AG10803 (cell line): ENCODE data around the gene JAM2.

Experiments
- DNase-seq: peaks from one replicate; pipeline ENCODE4 v3.0.0; 2010; ENCODE audit warnings: low read depth
- H3K4me3 ChIP-seq: 2 replicates; pipeline ENCODE4 v1.5.1; 2011; ENCODE audit warnings: mild to moderate bottlenecking, low read length, control low read depth
- TF ChIP-seq, protein P1 (sequence below): conservative IDR thresholded peaks from 2 replicates; pipeline ENCODE4 v1.5.1; 2011; ENCODE audit warnings: mild to moderate bottlenecking, low read length, control low read depth, inconsistent platforms

Gene JAM2

DNA sequence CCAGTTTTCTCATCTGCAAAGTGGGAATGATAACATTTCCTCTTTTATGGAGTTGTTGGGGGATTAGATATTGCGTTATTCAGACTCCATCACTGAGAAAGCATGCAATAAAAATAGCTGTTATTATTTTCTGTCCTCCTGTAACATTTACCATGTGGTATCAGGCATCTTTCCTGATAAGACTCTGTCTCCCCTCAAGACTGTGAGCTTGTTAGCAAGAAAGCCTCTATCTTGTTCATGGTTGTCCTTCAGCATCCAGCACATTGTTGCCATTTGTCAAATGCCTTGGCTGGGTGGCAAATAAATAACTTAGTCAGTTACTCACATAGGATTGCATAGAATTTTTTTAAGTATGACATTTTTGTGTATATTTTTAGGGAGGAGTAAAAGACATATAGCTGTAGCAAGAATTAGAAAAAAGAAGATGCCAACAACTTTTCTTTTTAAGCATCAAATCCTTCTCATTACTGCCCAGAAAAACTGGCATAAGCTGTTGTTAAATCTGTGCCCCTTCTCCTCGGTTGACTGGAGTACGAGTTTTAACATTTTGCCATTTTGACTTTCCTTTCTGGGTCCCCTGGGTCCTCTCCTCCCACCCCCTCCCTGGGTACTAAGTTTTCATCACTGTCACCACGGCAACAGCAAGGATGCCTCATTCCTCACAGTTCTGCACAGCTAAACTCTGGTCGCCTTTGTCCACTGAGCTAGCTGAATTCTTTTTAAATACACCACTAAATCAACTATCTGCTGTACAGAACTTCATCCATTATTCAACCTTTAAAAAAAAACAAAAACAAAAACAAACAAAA is 1.0 kb upstream of the JAM2 start:
- TF ChIP-seq, protein P1, sequence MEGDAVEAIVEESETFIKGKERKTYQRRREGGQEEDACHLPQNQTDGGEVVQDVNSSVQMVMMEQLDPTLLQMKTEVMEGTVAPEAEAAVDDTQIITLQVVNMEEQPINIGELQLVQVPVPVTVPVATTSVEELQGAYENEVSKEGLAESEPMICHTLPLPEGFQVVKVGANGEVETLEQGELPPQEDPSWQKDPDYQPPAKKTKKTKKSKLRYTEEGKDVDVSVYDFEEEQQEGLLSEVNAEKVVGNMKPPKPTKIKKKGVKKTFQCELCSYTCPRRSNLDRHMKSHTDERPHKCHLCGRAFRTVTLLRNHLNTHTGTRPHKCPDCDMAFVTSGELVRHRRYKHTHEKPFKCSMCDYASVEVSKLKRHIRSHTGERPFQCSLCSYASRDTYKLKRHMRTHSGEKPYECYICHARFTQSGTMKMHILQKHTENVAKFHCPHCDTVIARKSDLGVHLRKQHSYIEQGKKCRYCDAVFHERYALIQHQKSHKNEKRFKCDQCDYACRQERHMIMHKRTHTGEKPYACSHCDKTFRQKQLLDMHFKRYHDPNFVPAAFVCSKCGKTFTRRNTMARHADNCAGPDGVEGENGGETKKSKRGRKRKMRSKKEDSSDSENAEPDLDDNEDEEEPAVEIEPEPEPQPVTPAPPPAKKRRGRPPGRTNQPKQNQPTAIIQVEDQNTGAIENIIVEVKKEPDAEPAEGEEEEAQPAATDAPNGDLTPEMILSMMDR: no peak
- H3K4me3 ChIP-seq: no peak overlapping the region
- peak; percentile 4 for DNase-seq

DNA sequence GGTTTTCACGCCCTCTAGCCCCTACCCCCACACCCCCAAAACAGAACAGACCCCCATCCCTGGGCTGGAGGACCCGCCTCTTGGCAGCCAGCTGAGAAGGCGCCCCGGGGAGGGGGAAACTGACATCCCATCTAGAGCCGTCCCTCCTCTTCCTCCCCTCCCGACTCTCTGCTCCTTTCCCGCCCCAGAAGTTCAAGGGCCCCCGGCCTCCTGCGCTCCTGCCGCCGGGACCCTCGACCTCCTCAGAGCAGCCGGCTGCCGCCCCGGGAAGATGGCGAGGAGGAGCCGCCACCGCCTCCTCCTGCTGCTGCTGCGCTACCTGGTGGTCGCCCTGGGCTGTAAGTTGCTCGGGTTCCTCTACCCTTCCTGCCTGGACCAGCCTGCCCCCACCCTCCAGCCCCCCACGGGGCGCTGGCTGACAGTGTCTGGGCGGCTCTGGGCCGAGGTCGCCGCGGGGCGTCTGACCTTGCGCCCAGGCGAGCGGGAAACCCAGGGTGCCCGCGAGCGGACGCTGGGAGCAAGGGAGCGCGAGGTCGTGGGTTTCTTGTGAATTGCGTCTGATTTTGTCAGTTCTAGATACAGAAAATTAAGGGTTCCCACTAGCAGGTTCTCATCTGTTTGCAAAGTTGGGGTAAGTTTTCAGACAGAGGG is 618 bp downstream of the JAM2 start:
- DNase-seq: peak; percentile 9
- peak overlapping the region; percentile 67 for H3K4me3 ChIP-seq
- TF ChIP-seq, protein P1: peak; percentile 30

DNA sequence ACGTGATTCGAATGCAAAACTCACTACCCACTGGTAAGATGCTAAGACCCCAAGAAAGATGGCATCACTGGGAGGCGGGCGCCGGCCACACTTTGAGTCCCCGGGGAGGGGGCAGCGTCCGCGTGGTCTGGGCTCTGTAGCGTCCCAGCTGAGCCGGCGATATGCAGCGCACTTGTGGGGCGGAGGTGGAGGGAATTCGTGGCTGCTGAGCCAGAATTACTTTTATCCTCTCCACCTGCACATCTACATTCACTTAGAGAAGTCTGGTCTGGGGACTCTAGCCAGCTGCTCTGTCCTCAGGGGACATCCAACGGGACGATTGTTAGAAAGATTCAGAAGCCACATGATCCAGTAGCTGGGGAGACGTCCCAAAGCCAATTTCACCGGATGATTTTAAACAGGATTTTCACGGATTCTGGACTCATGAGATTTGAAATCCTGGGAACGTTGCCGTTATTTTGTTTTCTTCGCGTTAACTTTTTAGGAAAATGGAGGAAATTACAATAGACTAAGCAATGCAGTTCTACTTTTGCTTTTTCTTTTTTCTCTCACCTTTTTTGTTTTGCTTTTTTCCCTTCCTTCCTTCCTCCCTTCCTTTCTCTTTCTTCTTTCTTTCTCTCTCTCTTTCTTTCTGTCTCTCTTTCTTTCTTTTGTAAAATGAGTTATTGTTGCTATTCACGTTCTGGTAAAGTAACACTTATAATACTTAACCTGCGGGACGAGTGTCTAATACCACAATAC is 1.3 kb downstream of the JAM2 start:
- H3K4me3 ChIP-seq: peak overlapping the region; percentile 67
- TF ChIP-seq, protein P1: no peak
- no peak for DNase-seq

DNA sequence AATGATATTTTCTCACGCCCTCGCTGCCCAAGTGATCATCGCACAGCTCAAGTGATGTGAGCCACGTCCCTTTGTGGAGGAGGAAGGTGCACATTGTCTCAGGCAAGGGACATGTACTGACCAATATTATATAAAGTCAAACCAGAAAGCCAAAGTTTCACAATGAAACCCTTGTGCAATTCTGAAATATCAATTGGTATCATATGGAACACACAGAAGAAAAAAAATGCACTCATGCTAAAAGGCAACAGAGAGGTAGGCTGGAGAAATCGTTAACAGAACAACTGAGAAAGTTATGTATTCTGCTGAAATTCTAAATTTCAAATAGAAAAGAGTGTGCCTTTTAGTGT is 1.9 kb downstream of the JAM2 start:
- H3K4me3 ChIP-seq: peak overlapping the region; percentile 67; the same call in 1 of the 2 replicates
- no peak for DNase-seq
- TF ChIP-seq, protein P1: no peak

GRCh38 chr21:25643486-25643885 is 4.4 kb downstream of the JAM2 start:
- no peak overlapping the region for H3K4me3 ChIP-seq
- no peak for DNase-seq
- TF ChIP-seq, protein P1: no peak

DNA sequence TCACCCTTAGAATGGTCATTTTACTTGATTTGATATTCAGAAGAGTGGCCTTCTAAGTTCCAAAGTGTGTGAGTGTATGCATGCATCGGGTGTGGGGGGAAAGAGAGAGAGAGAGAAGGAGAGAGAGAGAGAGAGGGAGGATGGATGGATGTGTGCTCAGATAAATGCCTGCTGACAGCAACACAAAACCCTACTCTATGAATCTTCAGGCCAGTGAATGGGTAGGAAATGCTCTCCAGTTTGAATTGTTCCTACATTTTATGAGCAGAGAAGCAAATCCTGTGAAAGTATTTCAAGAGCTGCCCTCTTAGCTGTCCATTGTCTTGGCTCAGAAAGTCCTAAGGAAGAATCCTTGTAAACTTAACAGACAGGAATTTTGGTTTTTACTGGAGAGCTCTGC is 7.4 kb downstream of the JAM2 start:
- no peak for DNase-seq
- TF ChIP-seq, protein P1: no peak
- H3K4me3 ChIP-seq: no peak overlapping the region
